Measurements from ENCODE around the gene THAP4.

Gene THAP4

DNA sequence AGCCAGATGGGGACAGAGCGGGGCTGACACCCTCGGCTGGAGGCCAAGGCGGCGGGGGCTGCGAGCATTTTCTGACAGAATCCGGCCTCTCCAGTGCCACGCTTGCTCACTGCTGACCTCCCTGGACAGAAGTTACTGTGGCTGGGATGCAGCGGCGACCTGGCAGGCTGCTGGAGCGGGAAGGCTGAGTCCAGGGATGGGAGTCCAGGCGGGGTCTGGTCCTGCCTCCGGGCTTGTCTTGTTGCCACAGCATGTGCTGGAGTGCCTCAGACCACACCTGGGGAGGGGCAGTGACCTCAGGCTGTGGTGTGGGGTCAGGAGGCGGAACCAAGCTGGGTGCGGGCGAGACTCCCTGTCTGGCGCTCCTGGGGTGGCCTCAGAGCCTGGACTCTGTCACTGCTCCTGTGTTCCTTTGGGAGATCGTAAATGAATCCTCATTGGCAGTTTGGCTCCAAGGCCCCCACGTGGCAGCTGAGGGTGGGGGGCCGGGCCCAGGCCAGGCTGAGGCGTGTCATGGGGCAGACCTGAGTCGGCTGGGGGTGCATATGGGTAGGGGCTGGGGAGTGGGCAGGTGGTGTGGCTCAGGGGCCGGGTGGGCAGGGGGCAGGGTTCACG lies 72.9 kb downstream of the THAP4 start:
- TF ChIP-seq POLR2A (IDR thresholded peaks at IDR 0.05; ENCODE audit: low read depth, low read length) (no peak), POU2F2 (IDR thresholded peaks at IDR 0.05; ENCODE audit: low read depth, low read length) (no peak), POLR2AphosphoS5 (IDR thresholded peaks at IDR 0.05; ENCODE audit: low read depth, low read length) (no peak), PAX5 (IDR thresholded peaks at IDR 0.05; ENCODE audit: insufficient read depth, low read length, severe bottlenecking) (no peak), SPI1 (IDR thresholded peaks at IDR 0.05; ENCODE audit: low read depth, low read length) (no peak), TAF1 (IDR thresholded peaks at IDR 0.05; ENCODE audit: low read depth, low read length) (no peak)
- FAIRE-seq = no peak

DNA sequence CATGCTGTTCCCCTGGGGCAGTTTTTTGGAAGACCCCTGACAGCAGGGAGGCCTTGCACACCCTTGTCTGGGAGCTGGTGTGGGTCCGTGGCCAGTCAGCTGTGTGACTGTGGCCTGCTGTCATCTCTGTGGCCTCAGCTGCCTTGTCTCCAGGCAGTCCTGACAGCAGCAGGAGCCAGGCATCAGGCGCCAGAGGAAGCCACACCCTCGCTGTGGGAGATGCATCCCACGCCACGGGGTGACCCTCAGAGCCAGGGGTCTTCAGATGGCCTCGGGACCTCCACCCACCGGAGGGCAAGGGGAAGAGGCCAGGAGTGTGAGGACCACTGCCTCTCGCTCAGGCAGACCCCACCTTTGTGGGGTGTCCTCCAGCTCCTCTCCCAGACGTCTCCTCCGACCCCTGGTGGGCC lies 73.4 kb downstream of the THAP4 start:
- TF ChIP-seq TAF1 (IDR thresholded peaks at IDR 0.05; ENCODE audit: low read depth, low read length) (no peak), POU2F2 (IDR thresholded peaks at IDR 0.05; ENCODE audit: low read depth, low read length) (no peak), POLR2A (IDR thresholded peaks at IDR 0.05; ENCODE audit: low read depth, low read length) (no peak), POLR2AphosphoS5 (IDR thresholded peaks at IDR 0.05; ENCODE audit: low read depth, low read length) (no peak)
- DNase-seq (ENCODE audit: insufficient read length, low spot score) (no peak), FAIRE-seq (no peak)

More for the DNA sequence above, 72.9 kb downstream of the THAP4 start:
- DNase-seq (ENCODE audit: insufficient read length, low spot score) = no peak

GRCh38 chr2:241563031-241563507 lies 73.9 kb downstream of the THAP4 start:
- FAIRE-seq (no peak), DNase-seq (ENCODE audit: insufficient read length, low spot score) (no peak)
- no peak for TF ChIP-seq POU2F2 (IDR thresholded peaks at IDR 0.05; ENCODE audit: low read depth, low read length)

- no peak for FAIRE-seq
- TF ChIP-seq POLR2A (IDR thresholded peaks at IDR 0.05; ENCODE audit: low read depth, low read length) = no peak
- no peak for TF ChIP-seq TAF1 (IDR thresholded peaks at IDR 0.05; ENCODE audit: low read depth, low read length)
- no peak for TF ChIP-seq SPI1 (IDR thresholded peaks at IDR 0.05; ENCODE audit: low read depth, low read length)
- TF ChIP-seq POU2F2 (IDR thresholded peaks at IDR 0.05; ENCODE audit: low read depth, low read length) = no peak
- TF ChIP-seq PAX5 (IDR thresholded peaks at IDR 0.05; ENCODE audit: insufficient read depth, low read length, severe bottlenecking) = no peak
- TF ChIP-seq POLR2AphosphoS5 (IDR thresholded peaks at IDR 0.05; ENCODE audit: low read depth, low read length) = no peak
- no peak for DNase-seq (ENCODE audit: insufficient read length, low spot score)
Observed at GRCh38 chr2:241562269-241562891, 74.6 kb downstream of the THAP4 start.

- DNase-seq (ENCODE audit: insufficient read length, low spot score) (no peak), FAIRE-seq (no peak)
- TF ChIP-seq POU2F2 (IDR thresholded peaks at IDR 0.05; ENCODE audit: low read depth, low read length) (no peak), SPI1 (IDR thresholded peaks at IDR 0.05; ENCODE audit: low read depth, low read length) (no peak), PAX5 (IDR thresholded peaks at IDR 0.05; ENCODE audit: insufficient read depth, low read length, severe bottlenecking) (no peak), POLR2A (IDR thresholded peaks at IDR 0.05; ENCODE audit: low read depth, low read length) (no peak), TAF1 (IDR thresholded peaks at IDR 0.05; ENCODE audit: low read depth, low read length) (no peak), POLR2AphosphoS5 (IDR thresholded peaks at IDR 0.05; ENCODE audit: low read depth, low read length) (no peak)
Observed at GRCh38 chr2:241561832-241562231, 75.1 kb downstream of the THAP4 start.

GRCh38 chr2:241560883-241561474 lies 76.0 kb downstream of the THAP4 start:
- DNase-seq (ENCODE audit: insufficient read length, low spot score) (no peak), FAIRE-seq (no peak)
- no peak for TF ChIP-seq SPI1 (IDR thresholded peaks at IDR 0.05; ENCODE audit: low read depth, low read length)
- TF ChIP-seq POU2F2 (IDR thresholded peaks at IDR 0.05; ENCODE audit: low read depth, low read length) = no peak
- TF ChIP-seq POLR2A (IDR thresholded peaks at IDR 0.05; ENCODE audit: low read depth, low read length) = no peak
- no peak for TF ChIP-seq POLR2AphosphoS5 (IDR thresholded peaks at IDR 0.05; ENCODE audit: low read depth, low read length)
- TF ChIP-seq PAX5 (IDR thresholded peaks at IDR 0.05; ENCODE audit: insufficient read depth, low read length, severe bottlenecking) = no peak
- no peak for TF ChIP-seq TAF1 (IDR thresholded peaks at IDR 0.05; ENCODE audit: low read depth, low read length)

GRCh38 chr2:241560162-241560882 lies 76.6 kb downstream of the THAP4 start:
- TF ChIP-seq POLR2A (IDR thresholded peaks at IDR 0.05; ENCODE audit: low read depth, low read length) (no peak), TAF1 (IDR thresholded peaks at IDR 0.05; ENCODE audit: low read depth, low read length) (no peak), PAX5 (IDR thresholded peaks at IDR 0.05; ENCODE audit: insufficient read depth, low read length, severe bottlenecking) (no peak), POU2F2 (IDR thresholded peaks at IDR 0.05; ENCODE audit: low read depth, low read length) (no peak), SPI1 (IDR thresholded peaks at IDR 0.05; ENCODE audit: low read depth, low read length) (no peak), POLR2AphosphoS5 (IDR thresholded peaks at IDR 0.05; ENCODE audit: low read depth, low read length) (no peak)
- no peak for FAIRE-seq
- no peak for DNase-seq (ENCODE audit: insufficient read length, low spot score)

DNA sequence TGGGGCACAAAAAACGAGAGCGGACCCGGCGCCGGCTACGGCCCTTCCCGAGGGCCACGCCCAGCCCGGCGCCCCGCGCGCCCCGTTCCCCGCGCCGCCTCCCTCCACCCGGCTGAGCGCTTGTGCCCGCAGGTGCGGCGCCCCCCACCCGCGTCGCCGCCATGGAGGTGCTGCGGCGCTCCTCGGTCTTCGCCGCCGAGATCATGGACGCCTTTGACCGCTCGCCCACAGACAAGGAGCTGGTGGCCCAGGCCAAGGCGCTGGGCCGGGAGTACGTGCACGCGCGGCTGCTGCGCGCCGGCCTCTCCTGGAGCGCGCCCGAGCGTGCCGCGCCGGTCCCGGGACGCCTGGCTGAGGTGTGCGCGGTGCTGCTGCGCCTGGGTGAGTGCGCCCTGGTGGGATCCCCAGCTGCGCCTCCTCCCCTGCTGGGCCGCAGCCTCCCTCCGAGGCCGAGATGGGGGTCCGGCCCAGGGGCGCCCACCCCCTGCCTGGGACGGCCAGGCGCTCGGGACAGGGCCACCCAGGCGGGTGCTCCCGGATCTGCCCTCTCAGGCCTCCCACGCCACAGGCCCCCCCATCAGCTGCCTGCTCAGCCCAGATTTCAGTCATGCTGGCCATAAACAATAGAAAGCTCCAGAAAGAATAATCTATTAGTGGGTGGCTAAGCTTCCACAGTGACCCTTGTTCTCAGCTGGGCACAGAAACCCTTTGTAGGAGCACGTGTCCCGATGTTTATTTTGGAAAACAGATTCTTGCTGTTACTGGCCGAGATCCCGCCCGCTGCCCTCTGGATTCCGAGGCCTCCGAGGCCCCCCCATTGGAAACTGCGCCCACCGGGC lies 77.4 kb downstream of the THAP4 start:
- FAIRE-seq (peak; percentile 51), DNase-seq (ENCODE audit: insufficient read length, low spot score) (no peak)
- TF ChIP-seq TAF1 (IDR thresholded peaks at IDR 0.05; ENCODE audit: low read depth, low read length) = no peak
- no peak for TF ChIP-seq POU2F2 (IDR thresholded peaks at IDR 0.05; ENCODE audit: low read depth, low read length)
- no peak for TF ChIP-seq PAX5 (IDR thresholded peaks at IDR 0.05; ENCODE audit: insufficient read depth, low read length, severe bottlenecking)
- no peak for TF ChIP-seq POLR2AphosphoS5 (IDR thresholded peaks at IDR 0.05; ENCODE audit: low read depth, low read length)
- no peak for TF ChIP-seq SPI1 (IDR thresholded peaks at IDR 0.05; ENCODE audit: low read depth, low read length)
- no peak for TF ChIP-seq POLR2A (IDR thresholded peaks at IDR 0.05; ENCODE audit: low read depth, low read length)

Measured in GM12891 (cell line).